HT1080 (cell line): ENCODE results near the gene PON2. TPM values are rescaled to one million over a fixed set of nuclear protein-coding genes. Genes with fewer than 3 reads are reported as not detected.
A peak's percentile ranks its signal among the peaks of the same experiment; 100 is the strongest.
"Not testable (repeated sequence)": the region's sequence is repeated elsewhere in the genome, so short reads cannot be mapped to it uniquely, and the experiment has no call there.

Source experiments
- DNase-seq: peaks from one replicate; pipeline ENCODE4 v3.0.0-alpha.2; 2015; ENCODE audit warnings: low read depth
- polyA plus RNA-seq, 2 experiments: library from polyadenylated mRNA; depleted of rRNA; stranded (reverse); fragments of >200 nt; gene quantifications; 2 replicates each; pipeline ENCODE4 v1.2.3, GENCODE V29; 2015
- total RNA-seq: library from RNA; depleted of rRNA; stranded (reverse); fragments of >200 nt; shearing (Covaris generic); gene quantifications from 2 replicates; pipeline ENCODE4 v1.2.3, GENCODE V29; 2014; rRNA removed

Gene PON2
- 79.0 and 86.7 TPM in 2 replicates for total RNA-seq
- polyA plus RNA-seq (2015; cell fraction: cytosol; rRNA removed) = 83.2 and 94.2 TPM in 2 replicates
- polyA plus RNA-seq (2015; cell fraction: nucleus; rRNA removed) = 138 and 139 TPM in 2 replicates

DNA sequence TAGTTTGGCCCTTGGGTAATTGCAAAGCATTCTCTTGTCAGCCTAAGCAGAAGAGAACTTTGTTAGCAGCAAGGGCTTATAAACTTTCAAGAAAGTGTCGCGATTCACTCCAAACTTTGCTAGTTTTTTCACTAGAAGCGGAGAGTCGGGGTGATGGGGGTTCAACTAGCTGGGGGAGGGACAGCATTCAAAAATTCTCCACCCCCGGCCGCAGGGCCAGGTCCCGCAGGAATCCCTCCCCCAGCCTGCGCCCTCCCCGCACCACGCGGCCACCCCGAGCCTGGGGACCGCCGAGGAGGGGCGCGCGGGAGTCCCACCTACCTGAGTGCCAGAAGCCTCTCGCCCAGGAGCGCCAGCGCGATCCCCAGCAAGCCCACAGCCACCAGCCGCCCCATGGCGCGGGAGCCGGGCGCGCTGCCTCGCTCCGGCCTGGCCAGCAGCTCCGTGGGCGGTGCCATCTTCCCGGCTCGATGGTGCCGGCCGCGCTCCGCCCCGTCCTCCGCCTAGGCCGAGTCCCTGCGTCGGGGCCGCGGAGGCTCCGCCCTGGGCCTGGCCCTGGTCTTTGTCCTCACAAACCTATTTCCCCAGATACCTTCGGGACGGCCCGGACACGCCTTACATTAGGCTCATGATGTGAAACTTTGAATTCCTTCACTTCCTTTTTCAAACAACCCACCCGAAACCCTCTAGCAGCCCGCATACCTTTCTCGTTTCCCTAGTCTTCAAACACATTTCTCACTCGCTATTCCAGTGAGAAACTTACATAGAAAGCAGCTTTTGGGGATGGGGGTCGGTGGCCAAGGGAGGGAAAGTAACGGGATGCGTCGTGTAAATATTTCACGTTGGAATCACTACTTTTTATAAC is at the start of gene PON2:
Gene PON2, minus strand, starts transcription at position 472 of the 865 bp plus-strand sequence. Its CDS starts 77 bp downstream, at position 395.
- peak; percentile 85 for DNase-seq

DNA sequence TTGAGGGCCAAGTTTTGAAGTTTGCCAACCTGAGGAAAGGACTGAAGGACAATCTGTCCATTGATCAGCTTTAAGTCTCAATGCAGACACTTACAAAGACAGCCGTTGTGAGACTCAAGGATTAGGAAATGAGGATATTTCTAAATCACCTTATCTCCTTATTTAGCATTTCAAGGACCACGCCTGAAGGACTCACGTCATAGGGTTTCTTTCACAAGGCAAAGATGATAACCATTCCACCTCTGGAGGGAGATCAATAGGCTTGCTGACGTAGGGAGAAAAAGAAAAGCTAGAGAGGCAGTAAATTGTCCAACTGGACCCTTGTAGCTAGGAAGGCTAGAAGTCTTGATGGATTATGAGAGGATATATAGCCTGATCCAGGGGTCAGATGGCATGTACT is 47.6 kb upstream of the PON2 start:
- no peak for DNase-seq

DNA sequence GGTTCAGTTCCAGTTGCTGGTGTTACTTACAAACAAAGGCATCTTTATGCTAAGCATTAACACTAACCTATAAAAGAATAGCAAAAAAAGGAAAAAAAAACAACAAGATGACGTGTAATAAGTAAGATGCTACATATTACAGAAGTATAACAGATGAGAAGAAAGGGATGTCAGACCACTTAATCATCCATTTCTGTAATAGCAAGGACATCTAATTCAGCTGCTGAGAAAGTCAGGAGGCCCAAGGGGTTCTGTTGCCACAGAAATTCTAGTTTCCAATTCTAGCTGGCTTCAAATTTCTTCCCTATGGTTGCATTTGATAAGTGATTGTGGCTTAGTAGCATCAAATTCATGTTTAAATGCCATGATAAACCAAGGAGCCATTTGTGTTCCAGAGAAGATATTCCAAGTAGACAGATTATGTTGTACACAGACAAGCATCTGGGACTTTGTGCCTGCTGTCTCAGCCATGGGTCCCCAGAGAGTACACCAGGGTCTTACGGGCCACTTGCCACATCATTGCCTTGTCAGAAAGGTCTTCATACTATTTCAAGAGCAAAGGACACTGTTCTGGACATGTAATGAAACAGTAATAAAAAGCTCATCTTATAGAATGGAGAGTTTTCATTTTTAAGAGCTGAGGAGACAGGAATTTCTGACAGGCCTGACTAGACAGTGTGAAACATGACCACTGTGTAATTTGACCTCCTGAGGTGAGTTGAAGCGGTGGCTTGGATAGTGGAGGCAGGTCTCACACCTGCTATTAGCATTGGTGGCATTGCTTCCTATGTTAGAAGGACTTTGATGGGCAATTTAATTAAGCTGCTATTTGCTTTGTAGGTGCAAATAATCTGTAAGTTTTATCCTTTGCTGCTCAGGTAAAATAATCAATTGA is 46.7 kb upstream of the PON2 start:
- DNase-seq = no peak

DNA sequence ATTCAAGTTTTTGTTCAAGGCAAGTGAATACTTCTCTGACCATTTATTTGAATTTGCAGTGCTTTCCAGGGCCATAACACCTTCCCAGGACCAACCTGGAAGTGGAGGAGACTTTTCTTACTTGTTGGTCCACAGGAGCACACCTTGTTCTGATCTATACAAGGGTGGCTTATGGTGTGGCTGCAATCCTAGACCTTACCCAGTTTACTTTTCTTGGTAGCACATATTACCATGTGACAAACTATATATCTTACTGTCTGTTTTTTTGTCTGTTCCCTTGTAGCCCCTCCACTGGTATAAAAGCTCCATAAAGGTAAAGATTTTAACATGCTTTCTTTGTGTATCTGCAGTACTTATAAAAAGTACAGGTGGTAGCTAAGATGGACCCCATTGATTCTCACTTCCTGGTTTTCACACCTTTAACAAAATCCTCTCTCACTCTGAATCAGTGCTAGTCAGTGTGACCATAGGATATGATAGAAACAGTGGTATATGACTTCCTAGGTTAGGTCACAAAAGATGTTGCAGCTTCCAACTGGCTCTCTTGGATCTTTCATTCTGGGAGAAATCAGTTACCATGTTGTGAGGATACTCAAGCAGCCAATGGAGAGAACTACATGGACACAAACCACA is 45.3 kb upstream of the PON2 start:
- no peak for DNase-seq

DNA sequence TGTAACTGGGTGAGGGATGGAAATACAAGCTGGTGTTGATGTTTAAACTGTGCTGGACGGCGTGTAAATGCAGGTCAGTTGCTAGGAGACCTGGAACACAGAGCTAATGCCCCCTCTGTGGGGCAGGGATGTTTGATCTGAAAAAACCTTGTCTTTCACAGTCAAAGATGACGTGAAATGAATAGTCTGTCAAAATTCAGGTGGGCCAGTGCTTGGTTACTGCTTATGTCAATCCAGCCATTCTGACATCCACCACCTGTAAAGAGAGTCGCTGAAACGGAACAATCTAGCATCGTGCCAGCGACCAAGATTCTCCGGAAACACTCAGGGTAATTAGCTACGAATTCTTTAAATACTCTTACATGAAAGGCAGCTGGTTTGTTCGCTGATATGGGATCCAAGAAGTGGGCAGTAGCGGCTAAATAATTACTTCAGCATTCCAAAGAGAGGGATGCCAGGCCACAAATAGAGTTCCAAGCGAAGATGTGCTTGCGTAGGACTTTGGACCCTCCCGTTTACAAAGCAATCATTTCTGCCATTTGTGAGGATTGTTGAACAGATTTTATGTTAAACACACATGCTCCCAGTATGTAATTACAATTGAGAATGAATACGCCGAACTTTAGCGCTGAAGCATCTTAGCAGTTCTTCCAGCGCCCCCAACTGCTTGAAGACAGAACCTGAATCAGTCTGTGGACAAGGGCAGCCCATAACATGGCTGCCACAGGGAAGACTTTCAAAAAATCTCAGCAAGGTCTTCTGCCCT is 43.6 kb upstream of the PON2 start:
- no peak for DNase-seq

DNA sequence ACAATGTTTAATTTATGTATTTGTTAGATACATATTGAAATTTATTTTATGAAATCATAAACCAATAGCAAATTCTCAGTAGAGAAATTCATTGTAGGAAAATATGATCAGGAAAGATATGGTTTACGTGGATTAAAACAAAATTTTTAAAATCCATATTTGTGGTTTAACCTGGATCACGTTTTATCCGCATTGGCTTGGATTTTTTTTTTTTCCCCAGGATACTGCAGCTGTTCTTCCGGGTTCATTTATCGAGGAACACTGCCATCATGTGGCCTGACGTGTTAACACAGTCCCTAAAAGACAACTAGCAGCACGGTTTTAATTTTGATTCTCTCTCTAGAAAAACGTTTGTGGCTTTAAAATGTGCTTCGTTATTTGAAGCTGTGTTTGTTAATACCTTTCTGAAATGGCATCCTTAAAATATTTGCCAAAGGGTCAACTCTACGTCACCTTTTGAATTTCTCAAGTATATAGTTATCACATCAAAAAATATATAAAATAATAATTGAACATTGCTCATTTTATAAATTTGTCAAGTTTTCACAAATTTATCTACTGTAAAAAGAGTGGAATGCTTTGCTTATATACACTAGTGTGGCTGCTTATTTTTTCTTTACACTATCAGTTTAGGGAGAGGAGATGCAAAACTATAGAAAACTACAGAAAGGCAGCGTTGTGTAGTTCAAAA is 42.2 kb upstream of the PON2 start:
- peak; percentile 66 for DNase-seq

DNA sequence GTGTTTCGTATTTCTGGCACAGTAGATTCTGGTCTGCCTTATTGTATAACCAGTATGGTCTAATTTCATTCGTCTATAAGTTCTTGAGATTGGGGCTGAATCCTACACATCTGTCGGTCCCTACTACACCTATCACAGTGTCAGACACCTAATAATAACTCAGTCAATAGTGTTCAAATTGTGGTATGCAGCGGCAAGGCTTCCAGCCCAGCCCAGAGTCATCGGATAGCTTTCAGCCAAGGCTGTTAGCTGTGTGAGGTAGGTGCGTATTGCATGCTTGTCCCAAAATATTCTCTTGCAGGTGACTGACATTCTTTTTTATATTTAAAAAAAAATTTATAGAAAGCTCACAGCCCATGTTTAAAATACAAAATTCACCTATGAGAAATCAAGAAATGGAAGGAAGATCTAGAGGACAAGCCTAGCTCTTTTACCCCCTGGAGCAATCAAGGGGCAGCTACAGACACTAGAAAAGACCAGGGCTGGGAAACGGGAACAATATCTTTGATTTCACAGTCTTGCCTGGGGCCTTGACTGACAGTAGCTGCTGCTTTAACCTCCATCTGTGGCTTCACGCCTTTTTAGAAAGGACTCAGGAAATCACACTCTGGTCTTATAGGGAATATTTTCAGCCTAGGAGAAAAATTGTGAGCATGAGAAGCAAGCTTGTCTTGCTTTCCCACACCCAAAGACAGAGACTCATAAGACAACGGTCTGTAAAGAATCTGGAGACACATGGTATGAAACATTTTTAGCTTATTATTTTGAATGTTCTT is 41.4 kb upstream of the PON2 start:
- DNase-seq = no peak

DNA sequence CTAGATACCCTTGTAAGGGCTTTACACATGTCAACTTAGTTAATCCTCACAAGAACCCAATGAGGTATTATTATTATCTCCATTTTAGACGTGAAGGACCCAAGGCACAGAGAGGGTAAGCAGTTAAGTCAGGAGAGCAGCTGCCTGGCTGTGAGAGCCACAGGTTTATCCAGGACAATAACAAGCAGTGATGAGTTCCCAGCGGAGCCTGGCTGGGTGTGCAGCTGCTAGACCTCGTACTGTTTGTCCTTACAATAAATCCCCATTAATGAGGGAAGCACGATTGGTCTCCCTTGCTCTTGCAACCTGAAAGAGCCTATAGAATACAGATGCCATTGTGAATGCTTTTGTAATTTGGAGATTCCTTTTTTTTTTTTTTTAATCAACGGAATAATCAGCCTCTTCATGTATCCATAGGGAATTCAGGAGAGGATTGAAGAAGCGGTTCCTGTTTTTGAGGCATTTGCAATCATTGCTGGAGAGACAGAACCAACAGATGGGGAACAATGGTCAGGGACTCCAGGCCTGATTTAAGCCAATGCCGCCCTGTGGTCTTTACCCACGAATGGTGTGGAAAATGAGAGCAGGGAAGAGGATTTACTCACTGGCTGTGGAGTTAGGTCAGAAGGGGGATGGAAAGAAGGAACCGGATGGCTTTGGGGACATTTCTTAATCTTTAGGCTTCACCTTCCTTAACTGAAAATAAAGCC is 38.6 kb upstream of the PON2 start:
- DNase-seq = no peak

DNA sequence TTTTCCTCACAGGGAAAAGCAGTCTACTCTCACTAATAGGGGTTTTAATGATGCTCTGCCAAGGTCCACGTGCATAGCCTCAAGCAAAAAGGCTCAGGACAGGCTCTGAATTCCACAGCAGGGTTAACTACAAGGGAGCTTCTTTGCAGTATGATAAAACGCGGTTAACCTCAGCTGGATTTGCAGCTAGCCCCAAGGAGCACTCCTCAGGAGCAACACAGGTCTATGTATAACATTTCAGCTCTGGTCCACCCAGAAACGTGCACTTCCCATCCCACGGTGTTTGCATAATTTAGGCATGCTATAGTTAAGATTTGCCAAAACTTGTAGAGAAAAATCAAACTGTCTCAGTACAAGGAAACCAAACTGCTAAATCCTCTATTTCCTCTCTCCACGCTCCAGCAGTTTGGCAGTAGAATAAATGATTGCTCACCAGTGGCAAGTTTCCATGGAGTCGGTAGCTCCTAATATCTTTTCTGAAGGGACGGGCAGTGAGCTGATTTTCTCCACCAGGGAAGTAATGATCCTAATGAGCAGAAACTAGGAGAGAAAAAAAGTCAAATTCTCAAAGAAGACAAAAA is 37.8 kb upstream of the PON2 start:
- no peak for DNase-seq

DNA sequence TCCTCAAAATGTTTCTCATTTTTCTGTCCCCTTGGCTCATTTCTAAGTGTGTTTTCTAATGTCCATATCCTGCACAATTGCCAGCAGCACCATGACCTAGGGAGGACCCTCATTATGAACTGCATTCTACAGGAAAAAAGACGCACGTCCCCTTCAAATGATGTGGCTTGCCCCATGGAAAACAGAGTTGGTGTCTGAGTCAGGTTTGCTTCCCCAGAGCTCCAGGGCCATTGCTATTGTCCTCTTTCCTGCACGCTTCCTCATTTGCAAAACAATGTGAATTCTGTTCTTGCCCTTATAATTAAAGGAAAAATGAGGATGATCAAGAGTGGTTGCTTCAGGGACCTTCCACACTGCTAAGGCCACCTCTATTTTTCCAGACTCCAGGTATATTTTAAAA is 36.2 kb upstream of the PON2 start:
- no peak for DNase-seq

DNA sequence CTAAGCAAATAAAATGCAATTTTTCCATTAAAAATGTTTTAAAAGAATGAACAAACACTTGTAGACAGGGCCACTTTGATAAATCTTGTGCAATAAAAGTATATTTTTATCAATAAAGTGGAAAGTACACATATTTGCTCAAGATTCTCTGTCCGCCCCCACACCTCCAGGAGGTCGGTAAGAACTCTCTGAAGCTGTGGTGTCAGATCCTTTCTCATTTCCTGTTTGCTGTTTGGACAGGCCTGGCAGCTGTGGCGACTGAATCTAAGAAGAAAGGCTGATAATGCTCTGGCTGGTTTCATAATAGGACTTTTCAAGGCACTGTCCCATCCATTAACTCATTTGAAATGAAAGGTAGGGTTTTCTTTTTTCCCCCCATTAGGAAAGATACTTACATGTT is 35.6 kb upstream of the PON2 start:
- DNase-seq = peak; percentile 49

DNA sequence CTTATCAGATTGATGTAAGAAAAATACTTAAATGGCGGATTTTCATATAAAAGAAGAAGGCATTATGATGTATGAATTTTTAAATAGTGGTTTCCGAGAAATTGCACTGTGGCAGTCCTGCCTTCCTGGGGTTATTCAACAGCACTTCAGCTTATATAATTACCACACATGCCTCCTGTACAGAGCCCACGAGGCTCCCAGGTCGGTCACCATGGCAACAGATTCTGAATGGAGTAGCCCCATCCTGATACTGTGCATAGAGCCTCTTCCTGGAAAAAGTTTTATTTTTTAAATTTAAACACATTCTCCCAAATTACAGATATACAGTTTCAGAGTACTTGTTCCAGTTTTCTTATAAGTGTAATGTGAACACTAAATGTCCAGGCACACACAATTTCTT is 35.0 kb upstream of the PON2 start:
- no peak for DNase-seq

DNA sequence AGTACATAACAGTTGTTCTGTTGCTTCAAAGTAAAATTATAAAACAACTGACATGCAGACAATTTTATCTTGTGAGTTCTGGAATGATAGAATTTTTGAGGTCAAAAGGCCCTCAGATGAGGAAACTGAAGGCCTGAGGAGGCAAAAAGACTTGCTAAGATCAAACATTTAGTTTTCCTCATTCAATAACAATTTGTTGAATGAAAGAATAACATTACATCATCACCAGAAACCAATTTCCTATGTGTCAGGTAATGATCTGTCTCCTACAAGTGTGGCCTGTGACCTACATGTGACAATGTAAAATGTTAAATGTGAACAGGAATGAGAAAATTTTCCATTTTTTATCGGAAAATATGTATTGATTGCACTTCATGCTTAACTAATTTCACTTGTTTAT is 34.4 kb upstream of the PON2 start:
- no peak for DNase-seq

DNA sequence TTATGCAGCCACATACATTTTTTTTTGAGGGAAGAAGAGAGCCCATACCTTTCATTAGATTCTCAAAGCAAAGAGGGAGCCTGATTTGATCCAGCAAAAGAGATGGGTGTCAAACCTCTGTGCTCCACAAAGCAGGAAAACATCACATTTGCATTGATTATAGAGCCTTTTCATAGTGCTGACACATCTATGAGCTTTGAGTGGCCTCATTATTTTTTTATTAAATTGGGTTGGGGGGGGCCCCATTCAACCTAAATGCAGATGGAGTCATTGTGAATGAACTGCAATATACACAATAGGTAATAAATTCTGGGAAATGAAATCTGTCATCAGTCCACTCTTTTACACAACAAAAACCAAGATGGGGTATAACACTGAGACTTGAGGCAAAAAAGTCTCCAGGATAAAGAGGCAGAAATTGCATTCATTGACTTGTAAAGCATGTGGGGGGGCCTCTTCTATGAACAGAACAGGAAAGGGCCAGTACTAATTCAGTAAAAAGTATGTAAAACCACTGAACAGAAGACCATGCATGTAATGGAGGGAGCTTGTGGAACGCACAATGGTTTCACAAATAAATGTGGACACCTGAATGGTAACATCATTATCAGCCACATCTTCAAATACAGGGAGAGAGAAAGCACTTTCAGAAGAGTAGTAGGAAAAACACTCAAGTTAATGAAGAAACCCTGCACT is 33.2 kb upstream of the PON2 start:
- DNase-seq = no peak

DNA sequence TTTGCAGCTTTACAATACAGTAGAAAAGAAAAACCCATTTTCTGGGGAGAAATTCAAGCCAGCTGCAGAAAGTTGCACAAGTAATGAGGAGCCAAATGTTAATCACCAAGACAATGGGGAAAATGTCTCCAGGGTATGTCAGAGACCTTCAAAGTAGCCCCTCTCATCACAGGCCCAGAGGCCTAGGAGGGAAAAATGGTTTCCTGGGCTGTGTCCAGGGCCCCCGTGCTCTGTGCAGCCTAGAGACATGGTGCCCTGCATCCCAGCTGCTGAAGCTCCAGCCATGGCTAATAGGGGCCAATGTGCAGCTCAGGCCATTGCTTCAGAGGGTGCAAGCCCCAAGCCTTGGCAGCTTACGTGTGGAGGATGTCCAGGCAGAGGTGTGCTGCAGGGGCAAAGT is 25.8 kb upstream of the PON2 start:
- not testable (repeated sequence) for DNase-seq

DNA sequence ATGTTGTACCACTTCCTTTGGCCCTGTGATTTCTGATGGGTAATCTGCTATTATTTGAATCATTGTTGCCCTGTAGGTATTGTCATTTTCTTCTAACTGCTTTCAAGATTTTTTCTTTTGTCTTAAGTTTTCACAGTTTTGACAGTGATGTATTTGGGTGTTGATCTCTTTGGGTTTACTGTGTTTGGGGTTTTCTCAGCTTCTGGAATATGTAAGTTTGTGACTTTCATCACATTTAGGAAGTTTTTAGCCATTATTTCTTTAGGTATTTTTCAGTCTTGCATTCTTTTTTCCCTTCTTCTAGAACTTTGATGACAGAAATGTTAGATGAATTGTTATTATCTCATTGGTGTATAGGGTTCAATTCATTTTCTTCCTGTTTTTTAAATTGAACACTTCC is 23.1 kb upstream of the PON2 start:
- no peak for DNase-seq

DNA sequence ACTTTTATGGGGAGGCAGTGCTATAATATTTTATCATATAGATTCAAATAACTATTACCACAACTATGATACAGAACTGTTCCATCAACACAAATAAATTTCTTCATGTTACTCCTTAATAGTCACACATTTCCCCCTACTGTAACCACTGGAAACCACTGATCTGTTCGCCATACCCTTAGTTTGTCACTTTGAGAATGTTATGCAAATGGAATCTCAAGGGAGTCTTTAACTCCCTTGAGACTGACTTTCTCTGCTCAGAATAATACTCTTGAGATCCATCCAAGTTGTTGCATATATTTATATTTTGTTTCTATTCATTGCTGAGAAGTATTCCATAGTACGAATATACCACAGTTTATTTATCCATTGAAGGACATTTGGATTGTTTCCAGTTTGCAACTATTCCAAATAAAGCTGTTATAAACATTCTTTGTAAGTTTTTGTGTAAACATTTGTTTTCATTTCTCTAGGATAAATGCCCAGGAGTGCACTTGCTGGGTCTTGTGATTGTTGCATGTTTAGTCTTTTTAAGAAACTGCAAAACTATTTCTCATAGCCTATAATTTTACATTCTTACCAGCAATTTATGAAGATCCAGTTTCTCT is 19.7 kb upstream of the PON2 start:
- DNase-seq = no peak
